ENCODE results near the gene HYAL1.

GRCh38 chr3:50327943-50328691 is 24.7 kb upstream of the HYAL1 start, which contains the start of gene TUSC2:
- TF ChIP-seq CTCF (IDR thresholded peaks at IDR 0.05), result no peak
- no peak for TF ChIP-seq EP300 (IDR thresholded peaks at IDR 0.05; ENCODE audit: low read depth)
- TF ChIP-seq POLR2AphosphoS5 (IDR thresholded peaks at IDR 0.05), result peak; percentile 90 to 94 (median 94)
- TF ChIP-seq POLR2A (IDR thresholded peaks at IDR 0.05), result peak; percentile 87

All from transverse colon (tissue), 4 donors.